Activated CD8-positive, alpha-beta T cell treated with anti-CD3 and anti-CD28 coated beads for 36 hours (primary cell): ENCODE results near the gene CALHM2. TPM values are rescaled to one million over a fixed set of nuclear protein-coding genes. Genes with fewer than 3 reads are reported as not detected.
A peak's percentile ranks its signal among the peaks of the same experiment; 100 is the strongest.

Experiments
- ATAC-seq: fragments of 200-7000 bp; cut with Tn5 transposase; one replicate; pipeline ENCODE4 v1.10.0; 2021; ENCODE audit warnings: mild to moderate bottlenecking, moderate library complexity
- CTCF ChIA-PET: fragments of 350-600 bp; sonication (Branson Sonifier 250); formaldehyde crosslinking; loops from one replicate; lab custom pipeline; 2021; ENCODE audit warnings: antibody characterized with exemption; lab: Charles Lee
- POLR2A ChIA-PET: fragments of 350-600 bp; sonication (Branson Sonifier 250); formaldehyde crosslinking; loops from one replicate; lab custom pipeline; 2021; ENCODE audit warnings: antibody characterized with exemption; lab: Charles Lee
- DNase-seq: peaks from one replicate; pipeline ENCODE4 v3.0.0-alpha.2; 2020
- H3K27ac Mint-ChIP-seq: one replicate; pipeline ENCODE4 v1.8.0; 2021; ENCODE audit warnings: mild to moderate bottlenecking, mixed read lengths
- H3K27me3 Mint-ChIP-seq: one replicate; pipeline ENCODE4 v1.8.0; 2021; ENCODE audit warnings: mixed read lengths
- H3K36me3 Mint-ChIP-seq: one replicate; pipeline ENCODE4 v1.8.0; 2021; ENCODE audit warnings: low read depth, mixed read lengths
- H3K4me1 Mint-ChIP-seq: one replicate; pipeline ENCODE4 v1.8.0; 2021; ENCODE audit warnings: low read depth, mixed read lengths
- H3K4me3 Mint-ChIP-seq: one replicate; pipeline ENCODE4 v1.8.0; 2021; ENCODE audit warnings: mild to moderate bottlenecking, moderate library complexity, mixed read lengths
- H3K9me3 Mint-ChIP-seq: one replicate; pipeline ENCODE4 v1.8.0; 2021; ENCODE audit warnings: mixed read lengths
- intact Hi-C: fragments of 100-400 bp; cut with micrococcal nuclease; formaldehyde crosslinking; loops from one replicate; pipeline ENCODE4 v1.10.0; 2022
- total RNA-seq, 2 experiments: library from RNA; stranded (reverse); gene quantifications; one replicate each; pipeline ENCODE4 v1.2.3, GENCODE V29; 2021
- TF ChIP-seq, protein P1 (sequence below): fragments of 200-600 bp; IDR thresholded peaks from one replicate; pipeline ENCODE4 v1.8.0; 2022; ENCODE audit warnings: antibody characterized with exemption, mild to moderate bottlenecking

CALHM2 gene
- total RNA-seq, 2 experiments from 2014 or later: 7.6 to 9.5 TPM

DNA sequence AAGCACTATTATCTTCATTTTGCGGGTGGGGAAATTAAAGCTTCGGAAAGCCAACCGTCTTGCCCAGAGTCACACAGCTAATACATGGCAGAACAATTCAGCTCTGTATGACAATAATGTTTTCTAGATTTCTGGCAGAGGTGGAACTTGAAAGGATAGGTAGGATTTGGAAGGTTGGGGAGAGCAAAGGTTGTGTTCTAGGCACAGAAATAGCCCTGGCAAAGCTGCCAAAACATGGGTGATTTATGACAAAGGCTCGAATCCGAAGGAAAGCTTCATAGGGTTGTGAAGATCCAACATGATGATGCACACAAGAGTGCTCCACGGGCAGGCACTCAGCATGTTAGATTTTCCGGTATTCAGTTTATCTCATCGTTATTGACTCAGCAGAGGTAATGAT is 36.6 kb downstream of the CALHM2 start:
- intact Hi-C loops: no loop called here
- Mint-ChIP-seq H3K4me3 (no peak overlapping the region), H3K27ac (no peak overlapping the region), H3K27me3 (no peaks in the 10 kb centered on the region), H3K36me3 (peaks cover 60% of the 10 kb centered on the region), H3K9me3 (no peaks in the 10 kb centered on the region), H3K4me1 (no peaks in the 10 kb centered on the region)
- POLR2A ChIA-PET: interaction anchor here (1.3 kb wide), 1 partner anchor 10 kb away, joined by 3 read pairs; no protein-coding TSS in a partner anchor
- no peak for ATAC-seq
- TF ChIP-seq, protein P1, sequence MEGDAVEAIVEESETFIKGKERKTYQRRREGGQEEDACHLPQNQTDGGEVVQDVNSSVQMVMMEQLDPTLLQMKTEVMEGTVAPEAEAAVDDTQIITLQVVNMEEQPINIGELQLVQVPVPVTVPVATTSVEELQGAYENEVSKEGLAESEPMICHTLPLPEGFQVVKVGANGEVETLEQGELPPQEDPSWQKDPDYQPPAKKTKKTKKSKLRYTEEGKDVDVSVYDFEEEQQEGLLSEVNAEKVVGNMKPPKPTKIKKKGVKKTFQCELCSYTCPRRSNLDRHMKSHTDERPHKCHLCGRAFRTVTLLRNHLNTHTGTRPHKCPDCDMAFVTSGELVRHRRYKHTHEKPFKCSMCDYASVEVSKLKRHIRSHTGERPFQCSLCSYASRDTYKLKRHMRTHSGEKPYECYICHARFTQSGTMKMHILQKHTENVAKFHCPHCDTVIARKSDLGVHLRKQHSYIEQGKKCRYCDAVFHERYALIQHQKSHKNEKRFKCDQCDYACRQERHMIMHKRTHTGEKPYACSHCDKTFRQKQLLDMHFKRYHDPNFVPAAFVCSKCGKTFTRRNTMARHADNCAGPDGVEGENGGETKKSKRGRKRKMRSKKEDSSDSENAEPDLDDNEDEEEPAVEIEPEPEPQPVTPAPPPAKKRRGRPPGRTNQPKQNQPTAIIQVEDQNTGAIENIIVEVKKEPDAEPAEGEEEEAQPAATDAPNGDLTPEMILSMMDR: no peak
- CTCF ChIA-PET: interaction anchor here (0.8 to 6.2 kb wide), 16 partner anchors 9 to 271 kb away, joined by 3 to 72 read pairs (median 7); partner anchors contain the start of genes ATP5MK, CALHM2, NEURL1 and PDCD11
- DNase-seq: no peak

- Mint-ChIP-seq H3K4me3 (no peak overlapping the region), H3K36me3 (peaks cover 61% of the 10 kb centered on the region), H3K9me3 (no peaks in the 10 kb centered on the region), H3K4me1 (no peaks in the 10 kb centered on the region), H3K27ac (no peak overlapping the region), H3K27me3 (no peaks in the 10 kb centered on the region)
- intact Hi-C loops: no loop called here
- TF ChIP-seq, protein P1: no peak
- POLR2A ChIA-PET: interaction anchor here (1.2 kb wide), 1 partner anchor 18 kb away, joined by 3 read pairs; the partner anchor contains the start of gene ATP5MK
- ATAC-seq: no peak
- no peak for DNase-seq
- CTCF ChIA-PET: interaction anchor here (1.8 to 6.2 kb wide), 2 partner anchors 11 to 71 kb away, joined by 4 to 72 read pairs; no protein-coding TSS in a partner anchor
Observed at GRCh38 chr10:103413564-103413963, 38.6 kb downstream of the CALHM2 start.

DNA sequence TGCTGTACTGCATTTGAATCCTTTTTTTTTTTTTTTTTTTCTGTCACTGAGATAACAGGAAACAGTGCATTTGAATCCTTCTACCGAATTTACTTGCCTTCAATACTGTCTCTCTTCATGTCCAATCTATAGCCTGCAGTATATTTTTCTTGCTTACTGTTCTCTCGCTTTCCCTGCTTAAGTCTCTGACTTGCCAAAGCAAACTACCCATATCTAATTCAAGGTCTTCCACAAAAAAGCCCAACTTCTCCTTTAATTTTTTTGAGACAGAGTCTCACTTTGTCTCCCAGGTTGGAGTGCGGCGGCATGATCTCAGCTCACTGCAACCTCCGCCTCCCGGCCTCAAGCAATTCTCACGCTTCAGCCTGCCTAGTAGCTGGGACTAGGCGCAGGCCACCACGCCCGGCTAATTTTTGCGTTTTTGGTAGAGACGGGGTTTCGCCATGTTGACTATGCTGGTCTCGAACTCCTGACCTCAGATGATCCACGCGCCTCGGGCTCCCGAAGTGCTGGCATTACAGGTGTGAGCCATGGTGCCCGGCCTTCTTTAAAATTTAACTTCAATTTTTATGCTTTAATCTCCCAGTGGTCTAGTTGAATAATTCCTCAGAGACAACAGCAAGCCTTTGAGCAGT is 54.9 kb downstream of the CALHM2 start:
- H3K27ac Mint-ChIP-seq: peak overlapping the region; percentile 97
- H3K36me3 Mint-ChIP-seq: peaks cover 65% of the 10 kb centered on the region
- H3K4me3 Mint-ChIP-seq: peak overlapping the region; percentile 88
- ChIA-PET CTCF (interaction anchor here (2.0 to 2.1 kb wide), 2 partner anchors 19 to 89 kb away, joined by 4 to 9 read pairs; no protein-coding TSS in a partner anchor), POLR2A (interaction anchor here (0.7 to 2.2 kb wide), 12 partner anchors 17 to 94 kb away, joined by 3 to 8 read pairs (median 4); partner anchors contain the start of genes CALHM2, PCGF6 and TAF5)
- DNase-seq: no peak
- H3K9me3 Mint-ChIP-seq: no peaks in the 10 kb centered on the region
- no peak for ATAC-seq
- H3K27me3 Mint-ChIP-seq: no peaks in the 10 kb centered on the region
- peaks cover 59% of the 10 kb centered on the region for H3K4me1 Mint-ChIP-seq
- intact Hi-C loops: no loop called here
- TF ChIP-seq, protein P1: no peak

DNA sequence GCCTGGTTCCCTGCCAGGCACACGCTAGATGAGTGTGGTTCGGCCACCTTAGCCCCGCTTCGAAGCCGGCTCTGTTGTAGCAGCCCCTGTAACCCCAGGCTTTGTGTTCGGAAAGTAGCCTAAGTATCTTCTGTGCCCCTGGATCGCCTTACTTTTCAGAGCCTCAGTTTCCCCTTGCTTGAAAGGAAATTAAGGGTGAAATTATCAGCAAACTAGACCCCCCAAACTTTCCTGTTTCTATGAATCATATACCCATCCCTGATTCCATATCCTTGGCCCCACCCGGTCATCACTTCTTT is 55.4 kb downstream of the CALHM2 start:
- Mint-ChIP-seq H3K36me3 (peaks cover 66% of the 10 kb centered on the region), H3K27ac (peak overlapping the region; percentile 97), H3K4me1 (peaks cover 59% of the 10 kb centered on the region), H3K9me3 (no peaks in the 10 kb centered on the region), H3K4me3 (peak overlapping the region; percentile 88), H3K27me3 (no peaks in the 10 kb centered on the region)
- no peak for ATAC-seq
- CTCF ChIA-PET: no interaction called here
- POLR2A ChIA-PET: interaction anchor here (0.9 to 2.2 kb wide), 9 partner anchors 17 to 94 kb away, joined by 3 to 8 read pairs (median 3); partner anchors contain the start of genes PCGF6 and TAF5
- TF ChIP-seq, protein P1: no peak
- intact Hi-C loops: no loop called here
- no peak for DNase-seq

Other genes starting within 250 kb of the CALHM2 start
- gene RPEL1, start 206.5 kb downstream of the CALHM2 start, total RNA-seq: not detected
- gene INA, start 175.2 kb downstream of the CALHM2 start, total RNA-seq: under 1 TPM; 0.25 to 0.27 TPM
- gene PCGF6, start 101.2 kb downstream of the CALHM2 start, total RNA-seq: 10 to 100 TPM; 13.3 to 14.5 TPM
- gene TAF5, start 84.4 kb downstream of the CALHM2 start, total RNA-seq: 10 to 100 TPM; 11.1 to 13.0 TPM
- gene ATP5MK, start 55.9 kb downstream of the CALHM2 start, total RNA-seq: 100 to 1,000 TPM; 404 to 425 TPM
- gene PDCD11, start 55.7 kb downstream of the CALHM2 start, total RNA-seq: 10 to 100 TPM; 63.7 to 68.8 TPM
- gene CALHM1, start 6.5 kb upstream of the CALHM2 start, total RNA-seq: not detected
- not detected for gene CALHM3, start 26.9 kb upstream of the CALHM2 start, total RNA-seq
- 1 to 10 TPM; 1.7 to 1.9 TPM for gene NEURL1, start 41.3 kb upstream of the CALHM2 start, total RNA-seq